Hepatic stellate cell (primary cell): ENCODE results near the gene OSGIN1.

ENCODE experiments used
- DNase-seq: peaks from one replicate; pipeline ENCODE4 v3.0.0; 2011; ENCODE audit warnings: low spot score

The OSGIN1 gene

GRCh38 chr16:83957296-83957855, 4.3 kb downstream of the OSGIN1 start:
- DNase-seq: no peak

- no peak for DNase-seq
These were observed 5.3 kb downstream of the OSGIN1 start for GRCh38 chr16:83958137-83958845.

- no peak for DNase-seq
These were observed 6.0 kb downstream of the OSGIN1 start for GRCh38 chr16:83958846-83959565.

- DNase-seq: no peak
These were observed 6.8 kb downstream of the OSGIN1 start for GRCh38 chr16:83959656-83960434.

- DNase-seq: no peak
These were observed 7.6 kb downstream of the OSGIN1 start for GRCh38 chr16:83960521-83961249.

- DNase-seq: no peak
These were observed 8.6 kb downstream of the OSGIN1 start for GRCh38 chr16:83961591-83961990.

GRCh38 chr16:83963277-83964119, 10.5 kb downstream of the OSGIN1 start:
- no peak for DNase-seq

- DNase-seq: no peak
These were observed 11.8 kb downstream of the OSGIN1 start for GRCh38 chr16:83964684-83965443.

- DNase-seq: no peak
These were observed 12.6 kb downstream of the OSGIN1 start for GRCh38 chr16:83965444-83966152.

GRCh38 chr16:83966153-83966696, 13.2 kb downstream of the OSGIN1 start:
- DNase-seq: no peak

- DNase-seq: no peak
These were observed 14.1 kb downstream of the OSGIN1 start for GRCh38 chr16:83967091-83967490.

GRCh38 chr16:83967838-83968305, 14.8 kb downstream of the OSGIN1 start, which contains the start of gene NECAB2:
Gene NECAB2 (plus strand): TSS chr16:83968244. CDS start chr16:83968649, 405 bp downstream.
- DNase-seq: peak; percentile 81

- DNase-seq: no peak
These were observed 15.3 kb downstream of the OSGIN1 start for GRCh38 chr16:83968306-83968851.

GRCh38 chr16:83968891-83969649, 16.0 kb downstream of the OSGIN1 start:
- DNase-seq: no peak

GRCh38 chr16:83969771-83970429, 16.9 kb downstream of the OSGIN1 start:
- DNase-seq: no peak

- no peak for DNase-seq
These were observed 17.4 kb downstream of the OSGIN1 start for GRCh38 chr16:83970430-83970815.
